NB4 (cell line): Measurements from ENCODE around the gene ADAMTSL1.

ENCODE experiments used
- MAX ChIP-seq: IDR thresholded peaks from 2 replicates; pipeline ENCODE4 v1.6.1; 2011; ENCODE audit warnings: low read depth, low read length
- POLR2A ChIP-seq: IDR thresholded peaks from 2 replicates; pipeline ENCODE4 v1.6.1; 2011; ENCODE audit warnings: mild to moderate bottlenecking; ENCODE audit not compliant: insufficient read length; ENCODE audit errors: extremely low read depth
- TF ChIP-seq, protein P1 (sequence below): IDR thresholded peaks from one replicate; pipeline ENCODE4 v1.5.1; 2012; ENCODE audit warnings: low read depth, low read length

DNA sequence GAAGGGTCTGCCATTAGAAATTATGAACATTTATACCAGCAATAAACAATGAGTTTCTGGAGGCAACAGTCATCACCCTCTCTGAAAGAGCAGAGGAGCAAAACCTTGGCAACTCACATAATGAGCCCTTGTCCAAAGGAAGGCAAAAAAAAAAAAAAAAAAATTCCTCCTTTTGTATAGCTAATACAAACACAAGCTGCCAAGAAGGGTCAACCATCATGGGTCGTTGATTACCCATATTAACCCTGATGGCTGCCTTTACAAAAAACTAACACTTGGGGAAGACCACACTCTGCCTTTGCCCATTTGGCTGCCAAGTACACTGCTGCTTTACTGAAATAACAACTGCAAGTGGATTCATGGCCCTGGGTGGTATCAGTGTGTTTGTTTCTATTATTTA is 272.7 kb downstream of the ADAMTSL1 start:
- no peak for TF ChIP-seq POLR2A
- TF ChIP-seq, protein P1, sequence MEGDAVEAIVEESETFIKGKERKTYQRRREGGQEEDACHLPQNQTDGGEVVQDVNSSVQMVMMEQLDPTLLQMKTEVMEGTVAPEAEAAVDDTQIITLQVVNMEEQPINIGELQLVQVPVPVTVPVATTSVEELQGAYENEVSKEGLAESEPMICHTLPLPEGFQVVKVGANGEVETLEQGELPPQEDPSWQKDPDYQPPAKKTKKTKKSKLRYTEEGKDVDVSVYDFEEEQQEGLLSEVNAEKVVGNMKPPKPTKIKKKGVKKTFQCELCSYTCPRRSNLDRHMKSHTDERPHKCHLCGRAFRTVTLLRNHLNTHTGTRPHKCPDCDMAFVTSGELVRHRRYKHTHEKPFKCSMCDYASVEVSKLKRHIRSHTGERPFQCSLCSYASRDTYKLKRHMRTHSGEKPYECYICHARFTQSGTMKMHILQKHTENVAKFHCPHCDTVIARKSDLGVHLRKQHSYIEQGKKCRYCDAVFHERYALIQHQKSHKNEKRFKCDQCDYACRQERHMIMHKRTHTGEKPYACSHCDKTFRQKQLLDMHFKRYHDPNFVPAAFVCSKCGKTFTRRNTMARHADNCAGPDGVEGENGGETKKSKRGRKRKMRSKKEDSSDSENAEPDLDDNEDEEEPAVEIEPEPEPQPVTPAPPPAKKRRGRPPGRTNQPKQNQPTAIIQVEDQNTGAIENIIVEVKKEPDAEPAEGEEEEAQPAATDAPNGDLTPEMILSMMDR, result no peak
- TF ChIP-seq MAX, result no peak
